NCI-H748 treated with DMSO at 0.1 percent for 48 hours (cell line): Measurements from ENCODE around the gene GALNT10.

Experiments used
- DNase-seq: peaks from one replicate; lab custom pipeline; 2025; lab: John Stamatoyannopoulos, UW

The GALNT10 gene

DNA sequence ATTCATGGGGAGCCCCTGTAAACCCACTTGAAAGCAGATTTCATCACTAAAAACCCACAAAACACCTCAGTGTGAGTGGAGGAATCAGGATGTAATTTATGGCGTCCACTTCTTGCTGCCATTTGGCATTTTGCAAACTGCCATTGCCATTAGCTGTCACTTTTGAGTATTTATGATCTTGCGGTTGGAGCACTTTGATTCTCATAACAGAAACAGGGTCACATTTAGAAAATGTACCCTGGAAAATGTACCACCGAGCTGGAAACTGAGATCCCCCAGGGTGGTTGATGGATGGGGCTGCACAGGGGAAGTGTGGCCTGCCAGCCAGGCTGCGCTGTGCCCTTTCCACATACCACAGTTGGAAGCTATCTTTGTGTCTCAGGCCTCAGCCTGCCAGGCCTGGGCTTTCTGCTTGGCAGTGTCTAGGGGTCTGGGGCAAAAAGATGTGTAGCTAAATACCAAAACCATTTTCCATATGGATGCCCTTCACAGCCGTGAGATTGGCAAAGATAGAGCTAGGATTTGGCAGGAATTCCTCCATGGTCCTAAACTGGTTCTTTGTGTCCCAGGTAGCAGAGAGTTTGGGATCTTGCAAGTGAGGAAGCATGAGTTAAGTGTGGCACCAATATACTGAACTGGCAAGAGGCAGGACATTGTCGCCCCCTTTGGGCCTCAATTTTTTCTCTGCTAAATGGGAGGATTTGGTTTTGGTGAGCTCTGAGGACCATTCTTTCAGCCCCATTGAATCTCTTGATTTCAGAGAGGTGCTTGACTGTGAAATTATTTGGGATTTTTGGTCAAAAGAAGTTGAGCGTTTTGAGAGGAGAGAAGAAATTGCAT lies 46.2 kb downstream of the GALNT10 start:
- no peak for DNase-seq

DNA sequence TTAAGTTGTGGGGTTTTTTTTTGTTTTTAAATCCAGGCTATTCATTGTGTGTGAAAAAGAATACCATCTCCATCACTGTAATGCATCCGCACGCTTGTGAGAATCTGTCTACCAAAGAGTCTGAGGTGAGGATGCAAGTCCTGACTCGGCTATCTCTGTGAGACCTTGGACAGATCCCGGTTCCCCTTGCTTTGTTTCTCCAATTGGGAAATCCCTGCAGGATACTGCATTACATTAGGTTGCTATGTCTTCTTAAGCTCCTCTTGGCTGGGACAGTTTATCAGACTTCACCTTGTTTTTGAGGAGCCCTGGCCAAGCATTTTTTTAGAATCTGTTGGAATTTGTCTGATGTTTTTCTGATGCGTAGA lies 46.8 kb downstream of the GALNT10 start:
- no peak for DNase-seq

- DNase-seq, result no peak
Measured at GRCh38 chr5:154237946-154238345, 47.4 kb downstream of the GALNT10 start.

DNA sequence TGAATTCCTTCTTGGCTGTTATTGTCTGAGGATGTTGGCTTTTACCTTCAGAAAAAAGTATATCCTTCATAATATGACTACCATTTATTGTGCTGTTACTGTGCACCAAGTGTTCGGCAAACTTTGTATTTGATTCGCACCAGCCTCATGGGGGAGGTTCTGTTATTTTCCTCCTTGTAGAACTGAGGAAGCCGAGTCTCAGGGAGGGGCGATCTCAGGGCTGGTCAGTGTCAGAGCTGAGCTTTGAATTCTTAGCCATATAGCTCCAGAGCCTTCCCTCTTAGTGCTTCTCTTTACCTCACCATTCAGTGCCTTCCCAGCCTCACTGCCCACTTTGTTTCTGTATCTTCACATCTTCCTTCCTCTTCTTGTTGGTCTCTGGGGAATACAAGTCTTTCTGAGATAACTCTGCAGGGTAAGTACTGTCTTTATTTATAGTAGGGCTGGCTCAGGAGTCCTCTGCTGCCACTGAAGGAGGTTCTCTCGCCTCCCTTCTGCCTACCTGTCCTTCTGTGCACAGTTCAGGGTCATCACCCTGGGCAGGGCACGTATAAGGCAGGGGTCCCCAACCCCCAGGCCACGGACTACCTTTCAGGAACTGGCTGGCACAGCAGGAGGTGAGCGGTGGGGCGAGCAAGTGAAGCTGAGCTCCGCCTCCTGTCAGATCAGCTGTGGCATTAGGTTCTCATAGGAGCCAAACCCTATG lies 48.4 kb downstream of the GALNT10 start:
- DNase-seq, result no peak

DNA sequence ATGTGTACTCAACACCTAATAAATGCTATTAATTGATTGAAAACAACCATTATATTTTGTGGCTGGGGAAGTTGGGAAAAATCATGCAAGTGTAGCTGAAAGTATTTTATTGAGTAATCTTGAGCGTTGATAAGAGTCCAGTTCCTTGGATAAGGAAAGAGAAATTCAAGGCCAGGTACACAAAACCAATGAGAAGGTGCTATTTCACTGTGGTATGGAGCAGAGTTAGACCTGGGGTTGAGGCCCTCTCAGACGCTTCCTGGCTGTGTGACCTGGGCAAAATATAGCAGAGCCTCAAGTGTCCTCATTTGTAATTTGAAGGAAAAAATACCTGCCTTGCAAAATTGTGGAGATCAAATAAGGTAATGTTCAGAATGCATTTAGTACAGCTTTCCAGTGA lies 50.1 kb downstream of the GALNT10 start:
- no peak for DNase-seq

- DNase-seq, result no peak
Measured at GRCh38 chr5:154241021-154241420, 50.5 kb downstream of the GALNT10 start.

DNA sequence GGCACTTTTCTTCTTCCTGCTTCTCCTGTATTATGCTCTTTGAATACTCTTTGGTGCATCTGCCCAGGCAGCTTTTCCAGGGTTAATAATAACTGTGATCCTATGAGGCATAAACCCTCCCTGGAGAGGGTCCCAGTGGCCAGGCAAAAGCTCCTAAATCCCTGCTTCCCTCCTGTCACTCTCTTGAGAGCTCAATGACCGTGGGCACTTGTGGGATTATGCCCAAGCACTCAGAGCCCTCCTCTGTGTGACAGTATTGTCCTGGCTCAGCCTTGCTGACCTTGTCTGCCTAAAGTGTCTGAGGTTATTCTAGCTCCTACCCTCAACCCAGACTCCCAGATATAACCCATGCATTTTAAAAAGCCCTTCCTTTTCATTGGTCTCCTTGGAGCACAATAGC lies 51.9 kb downstream of the GALNT10 start:
- DNase-seq, result no peak

GRCh38 chr5:154242964-154243376 lies 52.4 kb downstream of the GALNT10 start:
- DNase-seq, result no peak

DNA sequence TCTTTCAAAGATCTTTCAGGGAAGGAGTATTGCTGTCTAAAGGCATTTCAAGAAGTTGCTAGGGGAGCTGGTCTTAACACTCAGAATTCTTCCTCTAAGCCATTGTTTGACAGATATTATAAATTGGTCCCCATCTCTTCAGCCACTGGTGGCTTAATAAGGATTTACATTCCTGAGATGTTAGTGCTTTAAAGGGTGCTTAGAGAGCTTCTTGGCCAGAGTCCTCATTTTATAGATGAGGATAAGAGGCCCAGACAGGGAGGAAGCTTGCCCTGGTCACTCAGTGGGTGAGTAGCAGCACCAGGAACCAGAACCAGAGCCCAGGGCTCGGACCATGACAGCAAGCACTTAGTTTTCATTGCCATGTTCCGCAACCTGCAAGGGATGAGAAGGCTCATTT lies 53.2 kb downstream of the GALNT10 start:
- DNase-seq, result no peak

- no peak for DNase-seq
Measured at GRCh38 chr5:154244476-154244875, 53.9 kb downstream of the GALNT10 start.

- no peak for DNase-seq
Measured at GRCh38 chr5:154248691-154249090, 58.2 kb downstream of the GALNT10 start.

- DNase-seq, result no peak
Measured at GRCh38 chr5:154249826-154250225, 59.3 kb downstream of the GALNT10 start.

DNA sequence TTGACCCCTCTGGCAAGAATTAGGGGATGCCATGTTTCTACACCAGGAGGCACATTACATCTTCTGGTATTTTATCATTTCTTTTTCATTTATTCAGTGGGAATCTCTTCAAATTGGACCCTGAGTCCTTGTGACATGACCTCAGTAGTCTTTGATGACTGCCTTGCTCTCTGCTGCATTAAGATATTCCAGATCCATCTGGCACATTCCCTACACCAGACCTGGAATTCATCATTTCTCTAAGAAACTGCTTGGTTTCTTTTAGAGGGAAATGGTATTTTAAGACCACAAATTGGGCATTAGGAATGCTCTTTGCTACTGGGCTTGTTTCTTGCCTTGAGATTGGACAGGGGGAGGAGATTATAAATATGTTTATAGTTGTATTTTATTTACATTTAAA lies 61.0 kb downstream of the GALNT10 start:
- DNase-seq, result no peak

DNA sequence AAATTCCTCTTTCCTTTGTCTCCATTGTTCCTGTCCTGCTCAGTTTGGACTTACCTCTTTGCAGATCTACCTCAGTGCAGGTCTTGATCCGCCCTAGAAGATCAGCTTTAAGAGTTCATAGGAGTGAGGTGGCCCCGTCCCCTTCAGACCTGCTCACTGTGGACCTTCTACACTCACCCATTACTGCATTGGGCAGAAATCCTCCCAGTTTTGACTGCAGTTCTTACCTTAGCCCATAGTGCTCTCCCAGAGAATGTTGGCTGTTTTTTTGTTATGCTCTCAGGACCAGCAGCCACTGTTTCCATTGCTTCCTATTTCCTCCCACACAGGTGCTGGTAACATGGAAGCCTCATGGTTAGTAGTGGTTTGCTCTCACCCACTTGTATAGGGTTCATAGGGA lies 63.3 kb downstream of the GALNT10 start:
- DNase-seq, result no peak

DNA sequence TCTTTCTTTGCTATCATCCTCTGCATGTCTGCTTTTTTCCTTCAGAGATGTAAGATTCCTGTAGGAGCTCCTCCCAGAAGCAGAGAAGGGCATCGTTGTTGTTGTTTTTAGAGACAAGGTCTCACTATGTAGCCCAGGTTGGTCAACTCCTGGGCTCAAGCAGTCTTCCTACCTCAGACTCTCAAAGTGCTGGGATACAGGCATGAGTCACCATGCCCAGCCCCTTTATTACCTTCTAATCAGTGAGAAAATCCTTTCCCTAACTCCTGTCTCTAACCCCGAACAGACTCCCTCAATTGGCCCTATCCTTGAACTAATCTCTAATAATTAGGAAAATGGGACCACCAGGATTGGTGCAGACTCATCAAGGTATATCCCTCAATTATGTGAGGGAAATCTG lies 64.4 kb downstream of the GALNT10 start:
- no peak for DNase-seq

- DNase-seq, result no peak
Measured at GRCh38 chr5:154257046-154257445, 66.5 kb downstream of the GALNT10 start.

GRCh38 chr5:154258531-154259217 lies 68.1 kb downstream of the GALNT10 start:
- DNase-seq, result no peak

DNA sequence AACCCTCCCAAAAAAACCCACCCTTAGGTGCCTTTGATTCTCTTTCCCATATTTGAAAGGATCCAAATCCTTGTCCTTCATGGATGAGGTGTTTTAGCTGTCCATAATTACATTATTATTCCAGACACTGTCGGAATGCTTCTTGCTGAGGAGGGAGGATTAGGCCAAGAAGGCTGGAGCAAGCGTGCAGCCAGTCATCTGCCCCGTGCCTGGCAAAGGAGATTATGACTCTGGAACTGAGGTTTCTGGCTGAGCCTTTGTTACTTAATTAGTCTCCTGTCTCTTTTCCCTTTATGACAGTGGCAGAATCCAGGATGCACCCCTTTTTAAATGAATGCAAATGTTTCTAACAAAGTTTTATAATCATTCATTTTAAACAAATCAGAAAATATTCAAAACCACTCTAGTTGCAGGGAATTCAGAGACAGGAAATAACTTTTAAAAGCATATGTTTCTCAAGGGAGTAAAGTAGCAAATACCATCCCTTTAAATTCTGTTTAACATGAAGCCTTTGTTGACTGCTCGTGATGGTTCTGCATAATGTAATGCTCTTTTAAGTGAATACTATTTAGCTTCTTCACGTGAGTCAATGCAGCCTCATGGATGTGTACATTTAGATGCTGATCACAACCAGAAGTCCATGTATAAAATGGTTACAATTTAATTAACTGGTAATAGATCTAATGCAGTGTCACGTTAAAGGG lies 69.8 kb downstream of the GALNT10 start:
- DNase-seq, result no peak

DNA sequence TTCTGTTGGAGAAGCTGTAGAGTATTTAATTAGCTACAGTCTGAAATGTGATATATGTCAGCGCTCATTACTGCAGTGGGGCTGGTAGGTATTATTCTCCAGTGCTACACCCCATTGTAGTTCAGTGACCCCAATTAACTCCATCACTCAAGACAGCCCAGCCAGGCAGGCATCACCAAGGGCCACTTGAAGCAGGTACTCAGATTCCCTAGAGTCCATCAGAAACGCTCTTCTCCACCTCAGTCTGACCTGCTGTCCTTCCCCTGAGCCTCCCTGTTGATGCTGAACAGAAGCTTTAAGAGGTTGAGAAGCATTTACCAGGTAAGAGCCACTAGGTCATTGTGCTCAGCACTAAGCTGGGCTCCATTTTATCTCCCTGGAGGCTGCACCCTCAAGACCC lies 71.8 kb downstream of the GALNT10 start:
- no peak for DNase-seq

DNA sequence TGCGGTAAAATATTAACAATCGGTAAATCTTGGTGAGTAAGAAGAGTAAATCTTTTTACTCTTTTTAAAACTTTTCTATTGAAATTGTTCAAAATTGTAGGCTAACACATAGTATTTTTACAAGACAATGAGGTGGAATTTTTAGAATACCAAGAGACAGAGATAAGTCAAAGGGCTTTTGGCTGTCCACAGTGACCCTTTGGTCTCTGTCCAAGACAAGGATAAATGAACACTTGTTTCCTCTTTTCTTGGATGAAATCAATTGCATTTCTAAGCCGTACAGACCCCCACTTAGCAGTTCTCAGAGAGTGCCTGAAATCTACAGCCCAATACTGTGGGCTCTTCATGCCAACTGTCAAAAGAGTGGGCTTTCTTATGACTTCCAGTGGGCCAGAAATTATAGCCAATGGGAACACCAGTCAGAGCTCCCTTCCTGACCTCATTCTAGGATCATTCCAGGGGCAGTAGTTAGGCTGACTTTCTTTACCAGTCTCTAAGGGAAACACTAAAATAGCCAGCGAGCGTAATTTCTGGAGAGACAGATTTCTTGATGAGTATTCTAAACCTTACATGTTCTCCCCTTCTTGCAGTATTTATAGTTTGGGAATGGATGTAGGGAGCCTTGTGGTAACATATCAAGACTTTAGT lies 74.1 kb downstream of the GALNT10 start:
- DNase-seq, result no peak

DNA sequence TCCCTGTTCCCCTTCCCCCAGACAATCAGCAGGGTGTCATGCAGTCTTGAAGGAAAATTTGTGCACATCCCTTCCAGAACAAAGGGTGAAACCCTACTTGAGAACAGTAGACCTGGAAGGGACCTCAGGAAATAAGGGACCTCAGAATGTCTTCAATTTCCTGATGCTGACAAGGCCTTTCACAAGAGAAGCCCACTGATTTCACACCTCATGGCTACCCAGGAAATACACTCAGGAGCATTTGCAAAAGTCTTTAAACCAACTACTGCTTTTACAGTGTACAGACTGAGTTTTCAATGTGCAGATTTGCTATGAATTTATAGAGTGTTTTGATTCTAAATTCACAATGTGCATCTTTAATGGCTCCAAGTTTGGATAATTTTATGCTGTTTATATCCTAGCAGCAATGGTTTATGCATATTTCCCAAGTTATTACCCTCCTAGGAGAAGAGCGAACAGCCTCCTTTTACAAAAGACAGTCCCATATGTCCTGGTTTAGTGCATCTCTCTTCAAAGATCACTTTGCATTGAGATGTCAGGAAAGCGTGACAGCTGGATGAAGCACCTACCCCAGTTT lies 74.8 kb downstream of the GALNT10 start:
- no peak for DNase-seq

DNA sequence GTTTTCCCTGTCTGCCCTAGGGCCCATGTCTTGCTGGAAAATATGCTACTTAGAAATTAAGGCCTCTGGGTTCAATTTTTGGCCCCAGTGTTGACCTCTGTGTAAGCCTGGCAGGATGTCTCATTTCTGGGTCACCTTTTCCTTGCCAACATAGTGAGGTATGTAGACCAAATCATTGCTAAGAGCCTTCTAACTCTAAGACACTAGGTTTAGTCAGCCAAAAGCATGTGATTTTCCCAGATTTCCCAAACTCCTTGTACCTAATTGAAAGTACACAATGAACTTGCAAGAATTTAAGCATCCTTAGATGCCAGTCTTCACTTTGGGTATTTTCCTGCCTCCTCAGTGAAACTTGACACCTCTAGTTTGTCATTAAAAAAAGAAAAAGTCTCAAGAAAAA lies 77.0 kb downstream of the GALNT10 start:
- DNase-seq, result no peak
